HG03097 (cell line): ENCODE measurements around the gene ICAM5.
A peak's percentile ranks its signal among the peaks of the same experiment; 100 is the strongest.
"Not testable (repeated sequence)": the region's sequence is repeated elsewhere in the genome, so short reads cannot be mapped to it uniquely, and the experiment has no call there.

Experiments used
- ATAC-seq: cut with Tn5 transposase; IDR thresholded peaks from one replicate; pipeline ENCODE4 v1.9.1; 2021; ENCODE audit not compliant: unreplicated experiment, low FRiP score

ICAM5 gene

DNA sequence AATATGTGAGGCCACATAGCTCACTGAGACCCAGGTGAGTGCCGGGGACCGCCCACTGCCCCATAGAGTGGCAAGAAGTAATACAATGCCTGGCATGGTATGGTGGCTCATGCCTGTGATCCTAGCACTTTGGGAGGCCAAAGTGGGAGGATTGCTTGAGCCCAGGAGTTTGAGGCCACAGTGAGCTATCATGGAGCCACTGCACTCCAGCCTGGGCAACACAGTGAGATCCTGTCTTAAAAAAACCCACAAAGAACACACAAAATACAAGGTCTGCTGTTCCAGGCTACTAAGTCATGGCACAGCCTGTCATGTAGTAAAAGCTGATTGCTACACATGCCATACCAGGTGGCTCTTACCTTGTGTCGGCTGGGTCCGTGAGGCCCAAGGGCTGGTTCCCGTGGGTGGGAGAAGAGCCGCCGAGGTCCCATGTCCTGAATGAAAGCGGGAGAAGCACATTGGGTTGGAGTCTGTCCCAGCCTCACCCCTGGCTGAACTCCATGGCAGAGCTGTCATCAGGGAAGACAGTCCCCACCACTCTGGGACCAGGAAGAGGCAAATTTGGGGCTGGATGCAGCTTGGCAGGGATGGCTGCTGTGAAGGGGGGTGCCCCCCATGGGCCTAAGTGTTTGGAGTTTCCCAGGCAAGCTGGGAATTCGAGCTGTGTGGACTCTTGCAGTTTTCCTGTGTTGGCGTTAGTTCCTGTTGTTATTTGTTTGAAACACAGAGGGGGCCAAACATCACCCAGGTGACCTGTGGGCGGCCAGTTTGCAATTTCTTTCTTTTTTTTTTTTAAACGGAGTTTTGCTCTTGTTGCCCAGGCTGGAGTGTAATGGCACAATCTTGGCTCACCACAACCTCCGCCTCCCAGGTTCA lies 29.3 kb downstream of the ICAM5 start:
- no peak for ATAC-seq

DNA sequence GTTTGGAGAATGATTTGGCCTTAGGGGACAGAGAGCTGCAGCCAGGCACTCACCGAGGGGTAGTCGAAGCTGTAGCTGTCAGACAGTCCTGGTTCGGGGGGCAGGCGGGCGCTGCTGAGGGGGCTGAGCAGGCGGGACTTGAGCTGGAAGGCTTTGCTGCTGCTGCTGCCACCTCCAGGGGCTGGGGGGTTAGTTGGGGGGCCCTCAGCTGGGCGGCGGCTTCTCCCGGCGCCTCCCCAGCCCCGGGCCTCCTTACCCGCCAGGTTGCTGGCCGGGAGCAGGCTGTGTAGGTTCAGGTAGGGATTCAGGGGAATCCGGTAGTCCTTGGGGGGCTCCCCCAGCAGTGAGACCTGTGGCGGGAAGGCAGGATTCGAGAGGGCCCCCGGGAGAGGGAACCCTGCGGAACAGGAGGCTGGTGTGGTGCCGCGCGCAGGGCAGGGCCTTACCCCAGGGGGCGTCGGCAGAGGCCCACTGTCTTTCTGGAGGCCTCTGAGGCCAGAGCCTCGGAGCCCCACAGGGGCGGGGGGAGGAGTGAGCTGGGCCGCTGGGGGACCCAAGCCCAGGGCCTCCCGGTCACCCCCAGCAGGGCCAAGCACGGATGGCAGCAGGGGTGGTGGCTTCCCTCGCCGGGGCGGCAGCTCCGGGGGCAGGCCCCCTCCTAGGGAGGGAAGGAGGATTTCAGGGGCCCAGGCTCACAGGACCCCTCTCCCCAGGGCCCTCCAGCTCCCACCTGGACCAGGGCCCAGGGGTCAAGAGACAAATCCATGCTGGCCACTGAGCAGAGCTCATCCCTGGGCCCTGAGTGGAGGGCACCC lies 31.1 kb downstream of the ICAM5 start:
- no peak for ATAC-seq

DNA sequence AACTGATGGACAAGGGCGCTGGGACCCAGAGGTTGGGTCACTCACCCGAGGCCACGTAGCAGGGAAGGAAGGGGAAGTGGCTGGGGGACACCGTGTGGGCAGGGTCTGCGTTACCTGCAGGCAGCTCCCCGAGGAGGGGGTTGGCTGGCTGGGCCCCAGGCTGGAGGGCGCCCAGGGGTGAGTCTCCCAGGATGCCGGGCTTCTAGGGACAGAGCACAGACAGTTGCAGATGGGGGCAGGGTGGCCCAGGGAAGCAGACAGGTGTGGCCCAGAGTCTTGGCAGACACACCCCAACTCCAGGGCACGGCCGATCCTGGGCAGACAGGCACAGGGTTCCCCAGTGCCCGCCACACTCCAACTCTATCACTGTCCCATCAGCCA lies 31.7 kb downstream of the ICAM5 start:
- no peak for ATAC-seq

DNA sequence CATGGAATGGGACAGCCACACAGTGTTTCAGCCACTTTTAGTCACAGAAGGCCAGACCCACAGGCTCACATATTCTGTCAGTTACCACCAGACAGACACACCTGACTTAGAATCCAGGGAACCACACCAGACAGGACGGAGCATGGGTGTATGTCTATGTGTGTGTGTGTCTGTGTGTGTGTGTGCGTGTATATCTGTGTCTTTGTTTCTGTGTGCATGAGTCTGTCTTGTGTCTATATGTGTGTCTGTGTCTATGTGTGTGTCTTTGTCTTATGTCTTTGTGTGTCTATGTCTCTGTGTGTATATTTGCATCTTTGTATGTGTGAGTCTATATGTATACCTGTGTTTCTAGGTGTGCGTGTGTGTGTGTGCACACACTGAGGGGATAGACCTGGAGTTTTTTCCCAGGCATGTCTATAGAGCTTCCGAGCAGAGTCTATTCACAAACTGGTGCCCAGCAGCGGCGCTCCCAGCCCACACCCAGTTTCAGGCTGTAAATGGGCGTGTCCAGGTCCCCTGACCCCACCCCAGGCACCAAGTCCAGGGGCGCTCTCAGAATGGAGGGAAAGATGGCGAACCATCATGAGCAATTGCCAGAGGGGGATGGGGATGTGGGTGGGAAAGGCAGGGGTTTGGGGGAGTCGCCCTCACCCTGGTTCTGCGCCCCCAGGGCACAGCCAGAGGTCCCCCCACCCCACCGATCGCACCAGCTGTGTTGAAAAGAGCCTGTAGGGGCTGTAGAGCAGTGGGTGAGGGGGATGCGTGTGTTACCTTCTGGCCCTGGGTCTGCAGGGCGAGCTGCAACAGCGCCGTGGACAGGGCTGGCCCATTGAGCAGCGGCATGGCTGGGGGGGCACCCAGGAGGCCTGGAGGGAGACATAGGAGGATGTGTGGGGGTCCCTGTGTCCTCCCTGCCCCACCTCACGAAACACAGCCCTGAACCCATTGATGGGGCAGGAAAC lies 32.4 kb downstream of the ICAM5 start:
- ATAC-seq, result no peak

DNA sequence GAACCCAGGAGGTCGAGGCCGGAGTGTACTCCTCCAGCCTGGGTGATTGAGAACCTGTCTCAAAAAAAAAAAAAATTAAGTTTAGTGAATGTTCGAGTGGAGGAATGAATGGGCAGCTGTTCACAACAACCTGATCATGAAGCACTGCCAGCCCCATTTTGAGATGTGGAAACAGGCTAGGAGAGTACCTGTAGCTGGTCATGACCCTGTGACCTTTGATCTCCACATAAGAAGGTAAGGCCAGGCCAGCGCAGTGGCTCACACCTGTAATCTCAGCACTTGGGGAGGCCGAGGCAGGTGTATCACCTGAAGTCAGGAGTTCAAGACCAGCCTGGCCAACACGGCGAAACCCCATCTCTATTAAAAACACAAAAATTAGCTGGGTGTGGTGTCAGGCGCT lies 36.0 kb downstream of the ICAM5 start:
- no peak for ATAC-seq

DNA sequence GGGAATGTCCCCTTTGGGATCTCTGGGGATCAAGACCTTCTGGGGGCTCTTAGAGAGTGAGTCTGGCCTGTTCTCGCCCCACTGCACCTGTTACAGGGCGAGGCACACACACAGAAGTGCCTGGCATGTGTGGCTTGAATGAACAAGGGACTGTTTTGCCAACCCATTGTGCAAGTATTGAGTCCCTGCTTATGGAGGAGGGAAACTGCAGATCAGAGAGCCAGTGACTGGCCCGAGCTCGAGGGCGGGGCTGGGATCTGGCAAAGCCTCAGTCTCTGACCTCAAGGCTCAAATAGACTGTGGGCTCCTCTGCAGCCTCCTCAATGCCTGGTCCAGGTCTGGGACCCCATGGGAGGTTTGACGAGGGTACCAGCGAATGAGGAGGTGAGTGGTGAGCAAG lies 38.0 kb downstream of the ICAM5 start:
- ATAC-seq, result no peak

- ATAC-seq, result no peak
These were observed 39.0 kb downstream of the ICAM5 start for GRCh38 chr19:10328558-10329429.

GRCh38 chr19:10329555-10329954 lies 39.8 kb downstream of the ICAM5 start:
- no peak for ATAC-seq

DNA sequence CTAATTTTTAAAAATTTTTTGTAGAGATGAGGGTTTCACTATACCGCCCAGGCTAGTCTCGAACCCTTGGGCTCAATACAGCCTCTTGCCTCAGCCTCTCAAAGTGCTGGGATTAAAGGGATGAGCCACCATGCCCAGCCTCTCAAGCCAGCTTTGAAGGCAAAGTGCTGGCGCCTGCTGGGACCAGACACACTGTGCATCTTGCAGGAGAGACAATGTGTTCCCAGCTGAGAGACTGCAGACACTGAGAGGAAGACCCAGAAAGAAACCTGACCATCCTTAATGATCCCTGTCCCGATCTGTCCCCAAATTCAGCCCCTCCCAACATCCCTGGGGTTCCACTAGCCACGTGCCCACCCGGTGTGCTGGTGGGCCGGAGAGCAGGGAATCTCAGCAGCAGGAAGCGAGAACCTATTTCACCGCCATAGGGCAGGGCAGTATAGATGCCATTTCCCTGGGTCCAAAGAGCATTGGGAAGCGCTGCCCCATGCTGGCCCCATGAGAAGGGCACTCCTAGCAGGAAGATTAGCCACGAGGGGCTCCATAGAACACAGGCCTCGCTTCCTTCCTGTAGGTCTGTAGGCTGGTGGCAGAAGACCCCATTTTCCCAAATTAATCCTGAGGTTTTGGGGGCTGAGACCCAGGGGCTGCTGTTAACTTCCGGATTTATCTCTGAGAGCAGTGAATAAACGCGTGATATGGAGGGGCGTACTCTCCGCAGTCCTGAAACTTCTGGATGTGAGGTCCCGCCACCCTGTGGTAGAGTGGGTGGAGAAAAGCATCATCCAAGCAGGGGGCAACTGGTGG lies 42.6 kb downstream of the ICAM5 start:
- peak; percentile 11 for ATAC-seq

DNA sequence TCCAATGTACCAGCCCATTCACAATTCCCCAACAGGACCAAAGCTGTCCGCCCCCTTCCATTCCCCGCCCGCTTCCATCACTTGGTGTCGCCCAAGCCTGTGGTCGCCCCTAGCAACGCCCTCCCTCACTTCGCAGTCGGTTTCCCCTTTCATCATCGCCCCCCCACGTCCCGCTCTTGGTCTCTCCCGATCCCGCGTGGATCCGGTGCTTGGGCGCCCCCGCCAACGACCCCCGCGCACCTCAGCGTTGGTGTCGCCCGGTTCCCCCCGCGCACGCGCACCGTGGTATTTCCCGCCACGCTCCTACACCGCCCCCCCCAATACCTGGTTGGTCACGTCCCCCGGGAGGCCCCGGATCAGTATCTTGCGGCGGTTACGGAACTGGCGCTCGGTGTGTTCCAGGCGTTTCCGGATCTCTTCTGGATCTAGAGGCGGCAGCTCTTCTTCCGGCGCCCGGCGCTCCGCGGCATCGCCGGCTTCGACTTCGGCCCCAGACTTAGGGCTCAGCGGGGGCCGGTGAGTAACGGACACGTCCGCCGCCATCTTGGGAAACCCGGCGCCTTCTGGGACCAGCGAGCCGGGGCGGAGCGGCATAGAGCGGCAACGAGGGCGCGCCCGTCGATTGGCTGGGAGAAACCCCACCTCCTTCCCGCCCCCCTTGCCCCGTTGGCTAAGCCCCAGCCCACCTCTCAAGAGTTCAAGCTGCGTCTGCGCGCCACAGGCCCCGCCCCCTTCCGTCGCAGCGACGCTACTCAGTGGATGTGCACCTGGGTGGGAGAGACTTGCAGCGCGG lies 43.4 kb downstream of the ICAM5 start, which contains the start of gene RAVER1:
Gene RAVER1 (minus strand): TSS at position 565 of the 793 bp plus-strand sequence. CDS start 22 bp downstream, at position 543.
- peak; percentile 77 for ATAC-seq

- ATAC-seq, result peak; percentile 9
These were observed 44.2 kb downstream of the ICAM5 start for GRCh38 chr19:10333758-10334587.

- ATAC-seq, result no peak
These were observed 45.0 kb downstream of the ICAM5 start for GRCh38 chr19:10334588-10335351.

GRCh38 chr19:10335352-10335985 lies 45.7 kb downstream of the ICAM5 start:
- ATAC-seq, result no peak

DNA sequence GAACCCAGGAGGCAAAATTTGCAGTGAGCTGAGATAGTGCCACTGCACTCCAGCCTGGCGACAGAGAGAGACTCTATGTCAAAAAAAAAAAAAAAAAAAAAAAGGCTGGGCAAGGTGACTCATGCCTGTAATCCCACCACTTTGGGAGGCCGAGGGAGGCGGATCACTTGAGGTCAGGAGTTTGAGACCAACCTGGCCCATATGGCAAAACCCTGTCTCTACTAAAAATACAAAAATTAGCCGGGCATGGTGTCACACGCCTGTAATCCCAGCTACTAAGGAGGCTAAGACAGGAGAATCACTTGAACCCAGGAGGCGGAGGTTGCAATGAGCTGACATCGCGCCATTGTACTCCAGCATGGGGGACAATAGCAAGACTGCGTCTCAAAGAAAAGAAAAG lies 47.0 kb downstream of the ICAM5 start:
- ATAC-seq, result not testable (repeated sequence)

- no peak for ATAC-seq
These were observed 49.2 kb downstream of the ICAM5 start for GRCh38 chr19:10338940-10339339.
